DND-41 (cell line): ENCODE measurements around the gene NAPSA.

Experiments
- CTCF ChIP-seq: IDR thresholded peaks from 2 replicates; pipeline ENCODE4 v1.5.1; 2012; ENCODE audit warnings: borderline replicate concordance, low read length, moderate library complexity, mild to moderate bottlenecking; ENCODE audit not compliant: poor library complexity, severe bottlenecking; ENCODE audit errors: extremely low read depth
- EZH2 ChIP-seq: IDR thresholded peaks from 3 replicates; pipeline ENCODE4 v1.6.1; 2012; ENCODE audit warnings: borderline replicate concordance, low read depth, mild to moderate bottlenecking, moderate library complexity, low read length, inconsistent platforms; ENCODE audit not compliant: severe bottlenecking

- TF ChIP-seq EZH2, result no peak
- no peak for TF ChIP-seq CTCF
Observed at GRCh38 chr19:50377051-50377461, 11.6 kb upstream of the NAPSA start.
